Liver (tissue), 9 donors: ENCODE results near the gene AQP6. TPM values are rescaled to one million over a fixed set of nuclear protein-coding genes. Genes with fewer than 3 reads are reported as not detected.

Experiments used
- DNase-seq: peaks from one replicate; pipeline ENCODE4 v3.0.0-alpha.2; 2017; ENCODE audit warnings: low spot score
- H3K27ac ChIP-seq, 2 donors: one replicate each; pipeline ENCODE4 v1.7.0; 2013; ENCODE audit warnings: inconsistent platforms in 2 of 2, low read length in 2 of 2, control low read depth in 1 of 2, low read depth in 1 of 2, mild to moderate bottlenecking in 1 of 2
- H3K27me3 ChIP-seq, 4 donors: one replicate each; pipeline versions ENCODE4 v1.6.1 to v1.7.0; 2013; ENCODE audit warnings: low read length in 3 of 4, inconsistent platforms in 1 of 4, mild to moderate bottlenecking in 1 of 4, moderate library complexity in 1 of 4; ENCODE audit not compliant: control insufficient read depth in 4 of 4, insufficient read depth in 4 of 4
- H3K36me3 ChIP-seq, 4 donors: one replicate each; pipeline versions ENCODE4 v1.6.1 to v1.7.0; 2013; ENCODE audit warnings: low read length in 3 of 4, mild to moderate bottlenecking in 3 of 4, low read depth in 1 of 4, moderate library complexity in 1 of 4; ENCODE audit not compliant: control insufficient read depth in 4 of 4, insufficient read depth in 3 of 4
- H3K4me1 ChIP-seq, 4 donors: one replicate each; pipeline versions ENCODE4 v1.6.1 to v1.7.0; 2013; ENCODE audit warnings: low read length in 3 of 4, mild to moderate bottlenecking in 3 of 4, moderate library complexity in 1 of 4; ENCODE audit not compliant: control insufficient read depth in 4 of 4, insufficient read depth in 4 of 4
- H3K4me3 ChIP-seq, 3 donors: one replicate each; pipeline versions ENCODE4 v1.6.1 to v1.7.0; 2013; ENCODE audit warnings: low read length in 3 of 3, control low read depth in 1 of 3, low read depth in 1 of 3, mild to moderate bottlenecking in 1 of 3
- H3K9ac ChIP-seq, 2 donors: one replicate each; pipeline ENCODE4 v1.7.0; 2013; ENCODE audit warnings: low read length in 2 of 2, mild to moderate bottlenecking in 2 of 2, moderate library complexity in 2 of 2, control low read depth in 1 of 2, low read depth in 1 of 2
- H3K9me3 ChIP-seq, 4 donors: one replicate each; pipeline versions ENCODE4 v1.6.1 to v1.7.0; 2013; ENCODE audit warnings: low read length in 3 of 4; ENCODE audit not compliant: control insufficient read depth in 4 of 4
- EGR1 ChIP-seq, 2 donors: IDR thresholded peaks; 2 replicates each; pipeline ENCODE4 v1.6.1; 2016 to 2018; ENCODE audit warnings: antibody characterized with exemption in 2 of 2, low read depth in 2 of 2
- FOXA1 ChIP-seq: IDR thresholded peaks from 2 replicates; pipeline ENCODE4 v1.6.1; 2016; ENCODE audit warnings: antibody characterized with exemption
- FOXA2 ChIP-seq: IDR thresholded peaks from 2 replicates; pipeline ENCODE4 v1.6.1; 2016; ENCODE audit warnings: antibody characterized with exemption
- GABPA ChIP-seq, 2 donors: IDR thresholded peaks in 1 of 2; conservative IDR thresholded peaks in 1 of 2; 2 replicates each; pipeline ENCODE4 v1.6.1; 2016; ENCODE audit warnings: antibody characterized with exemption in 2 of 2, mild to moderate bottlenecking in 1 of 2, moderate library complexity in 1 of 2
- HNF4A ChIP-seq, 2 donors: conservative IDR thresholded peaks; 2 replicates each; pipeline ENCODE4 v1.6.1; 2016; ENCODE audit warnings: antibody characterized with exemption in 2 of 2, mild to moderate bottlenecking in 2 of 2
- JUND ChIP-seq, 2 donors: IDR thresholded peaks; 2 replicates each; pipeline ENCODE4 v1.6.1; 2016; ENCODE audit warnings: antibody characterized with exemption in 2 of 2
- NR2F2 ChIP-seq: IDR thresholded peaks from 2 replicates; pipeline ENCODE4 v1.6.1; 2016; ENCODE audit warnings: antibody characterized with exemption
- RAD21 ChIP-seq, 2 donors: IDR thresholded peaks; 2 replicates each; pipeline ENCODE4 v1.6.1; 2016; ENCODE audit warnings: antibody characterized with exemption in 2 of 2, mild to moderate bottlenecking in 2 of 2
- SP1 ChIP-seq: IDR thresholded peaks from 2 replicates; pipeline ENCODE4 v1.6.1; 2018; ENCODE audit warnings: antibody characterized with exemption, mild to moderate bottlenecking
- TAF1 ChIP-seq: conservative IDR thresholded peaks from 2 replicates; pipeline ENCODE4 v1.6.1; 2016; ENCODE audit warnings: antibody characterized with exemption, mild to moderate bottlenecking
- YY1 ChIP-seq: IDR thresholded peaks from 2 replicates; pipeline ENCODE4 v1.6.1; 2016; ENCODE audit warnings: antibody characterized with exemption, mild to moderate bottlenecking
- ZBTB33 ChIP-seq: IDR thresholded peaks from 2 replicates; pipeline ENCODE4 v1.6.1; 2016; ENCODE audit warnings: antibody characterized with exemption
- WGBS: extraction: QIAGEN DNeasy Blood & Tissue Kit; methylation state at CpG from one replicate; pipeline ENCODE4 v1.1.7; 2013; 5-methylcytosine and 5-hydroxymethylcytosine counted together
- polyA plus RNA-seq, 2 donors: library from polyadenylated mRNA; stranded (reverse) in 1 of 2; unstranded in 1 of 2; fragments of 200-250 nt in 1 of 2; fragments of >200 nt in 1 of 2; fragmentation: Nextera tagmentation in 1 of 2; extraction: Ambion mirVana in 1 of 2; gene quantifications; one replicate each; pipeline versions ENCODE4 v1.2.1 to v1.2.3, GENCODE V29; 2013 to 2015
- total RNA-seq, 2 donors: library from RNA; depleted of rRNA; stranded (reverse); fragments of >200 nt; gene quantifications; one replicate each; pipeline ENCODE4 v1.2.3, GENCODE V29; 2014
- TF ChIP-seq, protein P1 (sequence below): IDR thresholded peaks from 2 replicates; pipeline ENCODE4 v1.6.1; 2016; ENCODE audit warnings: antibody characterized with exemption
- TF ChIP-seq, protein P2 (sequence below): fragments of 150-350 bp; IDR thresholded peaks from 2 replicates; pipeline ENCODE4 v1.5.1; 2017; ENCODE audit warnings: improper control_type of control experiment, low read depth, low read length; ENCODE audit not compliant: missing input control
- TF ChIP-seq, protein P3 (sequence below): IDR thresholded peaks from 2 replicates; pipeline ENCODE4 v1.6.1; 2016; ENCODE audit warnings: antibody characterized with exemption
- TF ChIP-seq, protein P4 (sequence below): IDR thresholded peaks from 2 replicates; pipeline ENCODE4 v1.6.1; 2016; ENCODE audit warnings: antibody characterized with exemption, mild to moderate bottlenecking
- donor health status: healthy.
- donor health status: healthy.
- donor health status: healthy.
- donor health status: healthy.
- donor health status: healthy.

Gene AQP6
- total and polyA plus RNA-seq, 4 donors, result 0.05 to 0.11 TPM; not detected in 2

DNA sequence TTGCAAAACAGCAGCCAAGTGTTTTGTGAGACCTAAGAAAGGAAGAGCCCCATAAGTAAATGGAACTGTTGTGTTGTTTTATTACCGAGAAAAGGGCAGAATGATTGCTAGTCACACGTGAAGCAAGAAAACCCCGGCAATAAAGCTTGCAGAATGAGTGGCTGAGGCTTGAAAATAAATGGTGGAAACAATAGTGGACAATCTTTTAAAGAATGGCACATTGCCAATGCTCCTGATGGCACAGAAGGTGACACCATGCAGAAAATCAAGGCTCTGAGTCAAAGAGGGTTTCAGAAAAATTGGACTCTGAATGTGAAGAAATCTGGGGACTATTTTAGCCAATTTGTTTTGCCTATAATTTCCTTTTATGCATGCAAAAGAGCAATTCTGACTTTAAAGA, 26.2 kb upstream of the AQP6 start:
- H3K27ac ChIP-seq, result no peak overlapping the region
- no peaks in the 10 kb centered on the region for H3K27me3 ChIP-seq
- H3K9me3 ChIP-seq, result no peaks in the 10 kb centered on the region
- WGBS, result 79% methylated on average over 3 of the region's 3 CpGs
- peaks cover 0 to 3% (median 0%) of the 10 kb centered on the region in 4 donors for H3K4me1 ChIP-seq
- TF ChIP-seq TAF1 (no peak), GABPA (IDR thresholded peaks at IDR 0.05 in 1 of 2, conservative IDR thresholded peaks at IDR 0.05 in 1 of 2) (no peak), NR2F2 (no peak), FOXA2 (no peak), SP1 (no peak), JUND (IDR thresholded peaks at IDR 0.05) (no peak), RAD21 (IDR thresholded peaks at IDR 0.05) (no peak), EGR1 (IDR thresholded peaks at IDR 0.05; ENCODE audit: low read depth in 2 of 2) (no peak), HNF4A (conservative IDR thresholded peaks at IDR 0.05) (no peak), YY1 (no peak), ZBTB33 (no peak), FOXA1 (no peak)
- TF ChIP-seq, protein P1, sequence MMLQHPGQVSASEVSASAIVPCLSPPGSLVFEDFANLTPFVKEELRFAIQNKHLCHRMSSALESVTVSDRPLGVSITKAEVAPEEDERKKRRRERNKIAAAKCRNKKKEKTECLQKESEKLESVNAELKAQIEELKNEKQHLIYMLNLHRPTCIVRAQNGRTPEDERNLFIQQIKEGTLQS, result no peak
- TF ChIP-seq, protein P2, sequence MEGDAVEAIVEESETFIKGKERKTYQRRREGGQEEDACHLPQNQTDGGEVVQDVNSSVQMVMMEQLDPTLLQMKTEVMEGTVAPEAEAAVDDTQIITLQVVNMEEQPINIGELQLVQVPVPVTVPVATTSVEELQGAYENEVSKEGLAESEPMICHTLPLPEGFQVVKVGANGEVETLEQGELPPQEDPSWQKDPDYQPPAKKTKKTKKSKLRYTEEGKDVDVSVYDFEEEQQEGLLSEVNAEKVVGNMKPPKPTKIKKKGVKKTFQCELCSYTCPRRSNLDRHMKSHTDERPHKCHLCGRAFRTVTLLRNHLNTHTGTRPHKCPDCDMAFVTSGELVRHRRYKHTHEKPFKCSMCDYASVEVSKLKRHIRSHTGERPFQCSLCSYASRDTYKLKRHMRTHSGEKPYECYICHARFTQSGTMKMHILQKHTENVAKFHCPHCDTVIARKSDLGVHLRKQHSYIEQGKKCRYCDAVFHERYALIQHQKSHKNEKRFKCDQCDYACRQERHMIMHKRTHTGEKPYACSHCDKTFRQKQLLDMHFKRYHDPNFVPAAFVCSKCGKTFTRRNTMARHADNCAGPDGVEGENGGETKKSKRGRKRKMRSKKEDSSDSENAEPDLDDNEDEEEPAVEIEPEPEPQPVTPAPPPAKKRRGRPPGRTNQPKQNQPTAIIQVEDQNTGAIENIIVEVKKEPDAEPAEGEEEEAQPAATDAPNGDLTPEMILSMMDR, result no peak
- TF ChIP-seq, protein P3, sequence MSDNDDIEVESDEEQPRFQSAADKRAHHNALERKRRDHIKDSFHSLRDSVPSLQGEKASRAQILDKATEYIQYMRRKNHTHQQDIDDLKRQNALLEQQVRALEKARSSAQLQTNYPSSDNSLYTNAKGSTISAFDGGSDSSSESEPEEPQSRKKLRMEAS, result no peak
- TF ChIP-seq, protein P4, sequence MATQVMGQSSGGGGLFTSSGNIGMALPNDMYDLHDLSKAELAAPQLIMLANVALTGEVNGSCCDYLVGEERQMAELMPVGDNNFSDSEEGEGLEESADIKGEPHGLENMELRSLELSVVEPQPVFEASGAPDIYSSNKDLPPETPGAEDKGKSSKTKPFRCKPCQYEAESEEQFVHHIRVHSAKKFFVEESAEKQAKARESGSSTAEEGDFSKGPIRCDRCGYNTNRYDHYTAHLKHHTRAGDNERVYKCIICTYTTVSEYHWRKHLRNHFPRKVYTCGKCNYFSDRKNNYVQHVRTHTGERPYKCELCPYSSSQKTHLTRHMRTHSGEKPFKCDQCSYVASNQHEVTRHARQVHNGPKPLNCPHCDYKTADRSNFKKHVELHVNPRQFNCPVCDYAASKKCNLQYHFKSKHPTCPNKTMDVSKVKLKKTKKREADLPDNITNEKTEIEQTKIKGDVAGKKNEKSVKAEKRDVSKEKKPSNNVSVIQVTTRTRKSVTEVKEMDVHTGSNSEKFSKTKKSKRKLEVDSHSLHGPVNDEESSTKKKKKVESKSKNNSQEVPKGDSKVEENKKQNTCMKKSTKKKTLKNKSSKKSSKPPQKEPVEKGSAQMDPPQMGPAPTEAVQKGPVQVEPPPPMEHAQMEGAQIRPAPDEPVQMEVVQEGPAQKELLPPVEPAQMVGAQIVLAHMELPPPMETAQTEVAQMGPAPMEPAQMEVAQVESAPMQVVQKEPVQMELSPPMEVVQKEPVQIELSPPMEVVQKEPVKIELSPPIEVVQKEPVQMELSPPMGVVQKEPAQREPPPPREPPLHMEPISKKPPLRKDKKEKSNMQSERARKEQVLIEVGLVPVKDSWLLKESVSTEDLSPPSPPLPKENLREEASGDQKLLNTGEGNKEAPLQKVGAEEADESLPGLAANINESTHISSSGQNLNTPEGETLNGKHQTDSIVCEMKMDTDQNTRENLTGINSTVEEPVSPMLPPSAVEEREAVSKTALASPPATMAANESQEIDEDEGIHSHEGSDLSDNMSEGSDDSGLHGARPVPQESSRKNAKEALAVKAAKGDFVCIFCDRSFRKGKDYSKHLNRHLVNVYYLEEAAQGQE, result no peak
- no peak overlapping the region for H3K9ac ChIP-seq
- no peaks in the 10 kb centered on the region for H3K36me3 ChIP-seq
- no peak overlapping the region for H3K4me3 ChIP-seq
- DNase-seq, result no peak
